VCaP (cell line): Measurements from ENCODE around the gene BAK1.
A peak's percentile ranks its signal among the peaks of the same experiment; 100 is the strongest.

Experiments
- H3K27ac ChIP-seq: fragments of 450-650 bp; 2 replicates; pipeline ENCODE4 v1.5.1; 2017
- CTCF ChIP-seq: fragments of 450-650 bp; conservative IDR thresholded peaks from 2 replicates; pipeline ENCODE4 v1.5.1; 2017; ENCODE audit warnings: mild to moderate bottlenecking, moderate library complexity

Gene BAK1

GRCh38 chr6:33579828-33580714, at the start of gene BAK1:
TSS of gene BAK1 (minus strand) at chr6:33580276. CDS start at chr6:33577604, 2,672 bp downstream.
- peak; percentile 74 for TF ChIP-seq CTCF
- H3K27ac ChIP-seq, result peak within 1 kb of the TSS; percentile 91

- H3K27ac ChIP-seq, result no peak overlapping the region
- TF ChIP-seq CTCF, result no peak
Observed at GRCh38 chr6:33628401-33628964, 48.4 kb upstream of the BAK1 start.

- no peak overlapping the region for H3K27ac ChIP-seq
- no peak for TF ChIP-seq CTCF
Observed at GRCh38 chr6:33627876-33628275, 47.8 kb upstream of the BAK1 start.

- TF ChIP-seq CTCF, result no peak
- no peak overlapping the region for H3K27ac ChIP-seq
Observed at GRCh38 chr6:33624856-33625255, 44.8 kb upstream of the BAK1 start.

- H3K27ac ChIP-seq, result peak overlapping the region; percentile 95; the same call in 1 of the 2 replicates
- TF ChIP-seq CTCF, result no peak
Observed at GRCh38 chr6:33623895-33624381, 43.9 kb upstream of the BAK1 start.

GRCh38 chr6:33622456-33623431, 42.7 kb upstream of the BAK1 start:
- peak overlapping the region; percentile 95 for H3K27ac ChIP-seq
- no peak for TF ChIP-seq CTCF
